IMR-90 (cell line): ENCODE results near the gene IVNS1ABP. TPM values are rescaled to one million over a fixed set of nuclear protein-coding genes. Genes with fewer than 3 reads are reported as not detected.

Experiments
- ATAC-seq: fragments of 200-7000 bp; cut with Tn5 transposase; 2 replicates; pipeline ENCODE4 v1.9.1; 2020; ENCODE audit warnings: low read depth, mild to moderate bottlenecking, moderate library complexity
- BruUV-seq: library from RNA; stranded (reverse); fragments of 400-500 nt; replicated peaks from 2 replicates; lab custom pipeline; 2021; lab: Mats Ljungman, UMichigan
- CTCF ChIA-PET: fragments of 300-600 bp; formaldehyde crosslinking; extraction: SDS; loops from one replicate; lab custom pipeline; 2021; ENCODE audit warnings: antibody characterized with exemption; lab: Yijun Ruan, JAX
- POLR2A ChIA-PET: fragments of 300-600 bp; sonication (Branson Sonifier 250); formaldehyde crosslinking; loops from one replicate; lab custom pipeline; 2022; ENCODE audit warnings: antibody characterized with exemption; ENCODE audit not compliant: unreplicated experiment; lab: Charles Lee
- DNase-seq: peaks from one replicate; pipeline ENCODE4 v3.0.0; 2013
- H2AFZ ChIP-seq: replicated peaks from 2 replicates; pipeline ENCODE3; 2013; ENCODE audit warnings: low read length, mild to moderate bottlenecking; ENCODE audit not compliant: poor library complexity
- H2AK5ac ChIP-seq: 2 replicates; pipeline ENCODE4 v1.6.1; 2013; ENCODE audit warnings: low read depth, low read length, inconsistent platforms
- H2AK9ac ChIP-seq: replicated peaks from 2 replicates; pipeline ENCODE3; 2013; ENCODE audit warnings: mild to moderate bottlenecking, low read depth, low read length, moderate library complexity; ENCODE audit not compliant: poor library complexity
- H2BK120ac ChIP-seq: 2 replicates; pipeline ENCODE4 v1.6.1; 2013; ENCODE audit warnings: low read depth, low read length, inconsistent platforms
- H2BK15ac ChIP-seq: 3 replicates; pipeline ENCODE4 v1.6.1; 2013; ENCODE audit warnings: low read depth, low read length, inconsistent platforms
- H2BK20ac ChIP-seq: 2 replicates; pipeline ENCODE4 v1.6.1; 2013; ENCODE audit warnings: low read depth, mild to moderate bottlenecking, inconsistent platforms, low read length, moderate library complexity
- H2BK5ac ChIP-seq: 2 replicates; pipeline ENCODE4 v1.6.1; 2013; ENCODE audit warnings: mild to moderate bottlenecking, low read depth, low read length, inconsistent platforms; ENCODE audit not compliant: poor library complexity, severe bottlenecking
- H3K14ac ChIP-seq: replicated peaks from 2 replicates; pipeline ENCODE4 v1.6.1; 2013; ENCODE audit warnings: low read depth, low read length, inconsistent platforms
- H3K18ac ChIP-seq: 2 replicates; pipeline ENCODE4 v1.6.1; 2013; ENCODE audit warnings: low read depth, low read length, control low read depth
- H3K23ac ChIP-seq: 2 replicates; pipeline ENCODE4 v1.6.1; 2013; ENCODE audit warnings: low read depth, low read length, inconsistent platforms
- H3K27ac ChIP-seq: 2 replicates; pipeline ENCODE4 v1.5.1; 2013; ENCODE audit warnings: mild to moderate bottlenecking, control low read depth, low read length; ENCODE audit not compliant: insufficient read depth
- H3K27me3 ChIP-seq: 2 replicates; pipeline ENCODE4 v1.6.1; 2013; ENCODE audit warnings: low read length; ENCODE audit not compliant: control insufficient read depth, insufficient read depth
- H3K36me3 ChIP-seq: 2 replicates; pipeline ENCODE4 v1.6.1; 2013; ENCODE audit warnings: low read length, mixed read lengths; ENCODE audit not compliant: control insufficient read depth, insufficient read depth
- H3K4ac ChIP-seq: 2 replicates; pipeline ENCODE4 v1.6.1; 2013; ENCODE audit warnings: low read depth, low read length, inconsistent platforms
- H3K4me1 ChIP-seq: 2 replicates; pipeline ENCODE4 v1.6.1; 2013; ENCODE audit warnings: low read length, mixed read lengths; ENCODE audit not compliant: control insufficient read depth, insufficient read depth
- H3K4me2 ChIP-seq: 2 replicates; pipeline ENCODE4 v1.6.1; 2013; ENCODE audit warnings: low read depth, mild to moderate bottlenecking, control low read depth, low read length, moderate library complexity
- H3K4me3 ChIP-seq: 2 replicates; pipeline ENCODE4 v1.5.1; 2013; ENCODE audit warnings: low read depth, mild to moderate bottlenecking, control low read depth, low read length, moderate library complexity; ENCODE audit not compliant: insufficient read depth
- H3K56ac ChIP-seq: 2 replicates; pipeline ENCODE4 v1.6.1; 2013; ENCODE audit warnings: low read length, inconsistent platforms; ENCODE audit not compliant: insufficient read depth; ENCODE audit errors: extremely low read depth
- H3K79me1 ChIP-seq, 2 experiments: 2 replicates each; pipeline ENCODE4 v1.6.1; 2013; ENCODE audit warnings: low read length in 2 of 2, inconsistent platforms in 1 of 2, low read depth in 1 of 2
- H3K9ac ChIP-seq: 2 replicates; pipeline ENCODE4 v1.6.1; 2013; ENCODE audit warnings: low read depth, low read length, control low read depth
- H3K9me1 ChIP-seq: 2 replicates; pipeline ENCODE4 v1.6.1; 2013; ENCODE audit warnings: low read length, inconsistent platforms; ENCODE audit not compliant: insufficient read depth
- H3K9me3 ChIP-seq: 2 replicates; pipeline ENCODE4 v1.6.1; 2013; ENCODE audit warnings: low read length; ENCODE audit not compliant: control insufficient read depth, insufficient read depth
- H4K20me1 ChIP-seq: 2 replicates; pipeline ENCODE4 v1.6.1; 2013; ENCODE audit warnings: low read length, inconsistent platforms; ENCODE audit not compliant: insufficient read depth
- H4K5ac ChIP-seq: 2 replicates; pipeline ENCODE4 v1.6.1; 2013; ENCODE audit warnings: mild to moderate bottlenecking, low read depth, low read length, control low read depth
- H4K8ac ChIP-seq, 2 experiments: 2 replicates each; pipeline ENCODE4 v1.6.1; 2013; ENCODE audit warnings: low read depth in 2 of 2, low read length in 2 of 2, control low read depth in 1 of 2, inconsistent platforms in 1 of 2
- H4K91ac ChIP-seq: 2 replicates; pipeline ENCODE4 v1.6.1; 2013; ENCODE audit warnings: low read depth, low read length, inconsistent platforms; ENCODE audit not compliant: insufficient read depth
- ELK1 ChIP-seq: fragments of 150-350 bp; IDR thresholded peaks from 2 replicates; pipeline ENCODE4 v1.6.1; 2016; ENCODE audit warnings: low read depth, mild to moderate bottlenecking, low read length, moderate library complexity, borderline replicate concordance
- MAFK ChIP-seq: IDR thresholded peaks from 2 replicates; pipeline ENCODE4 v1.6.1; 2012; ENCODE audit warnings: low read depth, low read length, improper control_type of control experiment
- MAZ ChIP-seq: IDR thresholded peaks from 2 replicates; pipeline ENCODE4 v1.6.1; 2012; ENCODE audit warnings: low read depth, mild to moderate bottlenecking, low read length, improper control_type of control experiment, moderate library complexity, borderline replicate concordance
- RCOR1 ChIP-seq: IDR thresholded peaks from 2 replicates; pipeline ENCODE4 v1.6.1; 2012; ENCODE audit warnings: mild to moderate bottlenecking, low read length, improper control_type of control experiment; ENCODE audit not compliant: insufficient replicate concordance
- WGBS, 2 experiments: methylation state at CpG; one replicate each; pipeline versions ENCODE4 v1.1.5 to v1.1.7; 2013; ENCODE audit warnings: missing lambda C conversion rate in 2 of 2; ENCODE audit not compliant: insufficient read length in 1 of 2; ENCODE audit errors: extremely low coverage in 2 of 2; 5-methylcytosine and 5-hydroxymethylcytosine counted together
- dilution Hi-C: fragments of 300-500 bp; cut with HindIII; formaldehyde crosslinking; loops from one replicate; pipeline ENCODE4 v1.14.3; 2018; ENCODE audit warnings: low sequenced_read_pairs; ENCODE audit not compliant: unreplicated experiment
- in situ Hi-C: fragments of 300-500 bp; cut with MboI; formaldehyde crosslinking; loops from 3 replicates; pipeline ENCODE4 v1.14.3; 2019; ENCODE audit warnings: low sequenced_read_pairs, inconsistent platforms, mixed read lengths
- intact Hi-C: fragments of 100-400 bp; cut with micrococcal nuclease; formaldehyde crosslinking; loops from 2 replicates; pipeline ENCODE4 v1.10.0; 2022
- polyA plus RNA-seq, 3 experiments: library from polyadenylated mRNA; depleted of rRNA; stranded (reverse); fragments of >200 nt; gene quantifications; 2 replicates each; pipeline ENCODE4 v1.2.3, GENCODE V29; 2012; ENCODE audit warnings: low replicate concordance in 1 of 3
- total RNA-seq: library from RNA; depleted of rRNA; stranded (reverse); fragments of >200 nt; gene quantifications from 2 replicates; pipeline ENCODE4 v1.2.3, GENCODE V29; 2012
- TF ChIP-seq, protein P1 (sequence below): fragments of 150-350 bp; IDR thresholded peaks from 2 replicates; pipeline ENCODE4 v1.6.1; 2017; ENCODE audit warnings: mild to moderate bottlenecking, antibody characterized with exemption, low read length, low read depth

IVNS1ABP gene
- total and polyA plus RNA-seq, 2 of the 4 experiments (the other 2 are of a cell fraction): 21.8 to 26.7 TPM

GRCh38 chr1:185338719-185339622 is 21.9 kb upstream of the IVNS1ABP start:
- Histone ChIP-seq H3K27ac (no peak overlapping the region), H2AK5ac (no peak overlapping the region), H4K5ac (no peak overlapping the region), H2BK15ac (no peak overlapping the region), H3K9me1 (no peaks in the 10 kb centered on the region; the same call in 1 of the 2 replicates), H2AFZ (no peak overlapping the region), H4K8ac (no peak overlapping the region), H3K56ac (no peak overlapping the region), H2BK120ac (no peak overlapping the region), H3K27me3 (no peaks in the 10 kb centered on the region; the same call in 1 of the 2 replicates), H3K36me3 (no peaks in the 10 kb centered on the region), H2BK5ac (no peak overlapping the region), H3K4ac (no peak overlapping the region), H2AK9ac (no peak overlapping the region), H3K4me3 (no peak overlapping the region), H3K18ac (no peak overlapping the region), H2BK20ac (no peak overlapping the region), H3K9me3 (no peaks in the 10 kb centered on the region), H4K20me1 (no peaks in the 10 kb centered on the region), H3K9ac (no peak overlapping the region), H3K4me1 (no peaks in the 10 kb centered on the region), H3K4me2 (no peak overlapping the region), H3K79me1 (no peaks in the 10 kb centered on the region), H4K91ac (no peak overlapping the region), H3K14ac (no peak overlapping the region), H3K23ac (no peak overlapping the region)
- intact Hi-C loops: no loop called here
- ChIA-PET CTCF (interaction anchor here (0.5 kb wide), 1 partner anchor 660 kb away, joined by 3 read pairs; no protein-coding TSS in a partner anchor), POLR2A (no interaction called here)
- in situ Hi-C loops: no loop called here
- no peak for ATAC-seq
- DNase-seq: no peak
- 100% methylated on average over 1 of the region's 8 CpGs; no CpG with 5 or more reads in 1 of the 2 experiments for WGBS, 2 experiments
- dilution Hi-C loops: no loop called here
- no TSS peak for BruUV-seq
- TF ChIP-seq, protein P1, sequence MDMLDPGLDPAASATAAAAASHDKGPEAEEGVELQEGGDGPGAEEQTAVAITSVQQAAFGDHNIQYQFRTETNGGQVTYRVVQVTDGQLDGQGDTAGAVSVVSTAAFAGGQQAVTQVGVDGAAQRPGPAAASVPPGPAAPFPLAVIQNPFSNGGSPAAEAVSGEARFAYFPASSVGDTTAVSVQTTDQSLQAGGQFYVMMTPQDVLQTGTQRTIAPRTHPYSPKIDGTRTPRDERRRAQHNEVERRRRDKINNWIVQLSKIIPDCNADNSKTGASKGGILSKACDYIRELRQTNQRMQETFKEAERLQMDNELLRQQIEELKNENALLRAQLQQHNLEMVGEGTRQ: no peak
- TF ChIP-seq MAFK: no peak
- TF ChIP-seq ELK1: no peak
- TF ChIP-seq MAZ: no peak
- no peak for TF ChIP-seq RCOR1
